Fibroblast of the aortic adventitia (primary cell): Measurements from ENCODE around the gene TMX4. TPM values are rescaled to one million over a fixed set of nuclear protein-coding genes. Genes with fewer than 3 reads are reported as not detected.

Experiments
- DNase-seq: peaks from one replicate; pipeline ENCODE4 v3.0.0-alpha.2; 2010; ENCODE audit warnings: low read depth
- H3K4me3 ChIP-seq: 2 replicates; pipeline ENCODE4 v1.5.1; 2011; ENCODE audit warnings: low read depth, mild to moderate bottlenecking, control low read depth, low read length, moderate library complexity
- total RNA-seq: library from RNA; depleted of rRNA; stranded (reverse); fragments of >200 nt; gene quantifications from 2 replicates; pipeline ENCODE4 v1.2.3, GENCODE V29; 2012; ENCODE audit warnings: low replicate concordance
- TF ChIP-seq, protein P1 (sequence below): IDR thresholded peaks from 2 replicates; pipeline ENCODE4 v1.5.1; 2011; ENCODE audit warnings: mild to moderate bottlenecking, low read length, control low read depth, inconsistent platforms; ENCODE audit not compliant: insufficient read depth

Gene TMX4
- total RNA-seq, 1 donor, result 54.6 TPM

DNA sequence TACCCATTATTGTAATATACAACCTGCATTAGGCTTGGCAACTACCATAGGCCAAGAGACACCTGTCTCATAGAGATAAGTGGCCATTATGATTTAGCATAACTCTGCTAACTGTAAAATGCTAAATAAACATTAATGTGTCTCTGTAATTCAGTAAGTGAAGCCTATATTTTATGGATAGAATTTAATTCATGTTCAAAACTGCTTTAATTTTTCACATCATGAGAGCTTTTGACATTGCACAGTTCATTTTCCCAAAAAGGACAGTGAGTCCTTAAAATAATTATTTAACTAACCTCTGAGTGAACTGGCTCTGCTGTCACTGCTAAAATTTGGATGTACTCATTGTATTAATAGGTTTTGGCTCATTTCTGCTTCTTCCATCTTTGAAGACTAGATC lies 41.4 kb upstream of the TMX4 start:
- H3K4me3 ChIP-seq, result no peak overlapping the region
- DNase-seq, result no peak
- TF ChIP-seq, protein P1, sequence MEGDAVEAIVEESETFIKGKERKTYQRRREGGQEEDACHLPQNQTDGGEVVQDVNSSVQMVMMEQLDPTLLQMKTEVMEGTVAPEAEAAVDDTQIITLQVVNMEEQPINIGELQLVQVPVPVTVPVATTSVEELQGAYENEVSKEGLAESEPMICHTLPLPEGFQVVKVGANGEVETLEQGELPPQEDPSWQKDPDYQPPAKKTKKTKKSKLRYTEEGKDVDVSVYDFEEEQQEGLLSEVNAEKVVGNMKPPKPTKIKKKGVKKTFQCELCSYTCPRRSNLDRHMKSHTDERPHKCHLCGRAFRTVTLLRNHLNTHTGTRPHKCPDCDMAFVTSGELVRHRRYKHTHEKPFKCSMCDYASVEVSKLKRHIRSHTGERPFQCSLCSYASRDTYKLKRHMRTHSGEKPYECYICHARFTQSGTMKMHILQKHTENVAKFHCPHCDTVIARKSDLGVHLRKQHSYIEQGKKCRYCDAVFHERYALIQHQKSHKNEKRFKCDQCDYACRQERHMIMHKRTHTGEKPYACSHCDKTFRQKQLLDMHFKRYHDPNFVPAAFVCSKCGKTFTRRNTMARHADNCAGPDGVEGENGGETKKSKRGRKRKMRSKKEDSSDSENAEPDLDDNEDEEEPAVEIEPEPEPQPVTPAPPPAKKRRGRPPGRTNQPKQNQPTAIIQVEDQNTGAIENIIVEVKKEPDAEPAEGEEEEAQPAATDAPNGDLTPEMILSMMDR, result no peak

DNA sequence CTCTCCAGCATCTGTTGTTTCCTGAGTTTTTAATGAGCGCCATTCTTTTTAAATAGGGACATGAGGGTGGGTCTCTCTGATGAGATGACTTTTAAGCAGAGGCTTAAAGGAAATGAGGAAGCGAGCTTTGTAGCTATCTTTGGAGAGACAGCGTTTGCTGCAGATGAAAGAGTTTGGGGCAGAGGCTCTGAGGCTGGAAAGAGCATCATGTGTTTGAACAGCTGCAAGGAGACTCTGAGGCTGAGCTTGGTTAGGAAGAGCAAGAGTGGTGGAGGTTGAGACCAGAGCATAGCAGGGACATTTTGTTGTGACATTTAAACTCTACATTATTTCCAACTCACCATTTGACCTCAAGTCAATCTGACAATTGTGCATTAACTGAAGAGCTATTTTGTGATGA lies 38.3 kb upstream of the TMX4 start:
- no peak for DNase-seq
- H3K4me3 ChIP-seq, result no peak overlapping the region
- TF ChIP-seq, protein P1, result no peak

DNA sequence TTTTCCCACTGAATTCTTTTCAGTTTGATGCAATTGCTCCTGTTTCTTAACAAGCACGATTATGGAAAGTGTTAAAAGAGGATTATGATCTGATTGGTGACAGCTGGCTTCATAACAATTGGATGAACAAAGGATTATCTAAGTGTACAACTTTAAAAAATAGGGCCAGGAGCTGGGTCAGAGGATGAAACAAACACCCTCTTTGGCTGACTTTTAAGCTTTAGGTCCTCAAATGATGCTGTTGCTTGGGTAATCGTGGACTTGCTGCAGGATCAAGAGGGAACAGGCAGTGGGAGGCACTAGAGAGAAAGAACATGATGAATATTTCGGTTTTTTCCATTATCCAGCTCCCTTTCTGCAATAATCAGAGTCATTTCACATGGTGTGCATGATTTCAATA lies 35.5 kb upstream of the TMX4 start:
- no peak overlapping the region for H3K4me3 ChIP-seq
- no peak for DNase-seq
- TF ChIP-seq, protein P1, result no peak

DNA sequence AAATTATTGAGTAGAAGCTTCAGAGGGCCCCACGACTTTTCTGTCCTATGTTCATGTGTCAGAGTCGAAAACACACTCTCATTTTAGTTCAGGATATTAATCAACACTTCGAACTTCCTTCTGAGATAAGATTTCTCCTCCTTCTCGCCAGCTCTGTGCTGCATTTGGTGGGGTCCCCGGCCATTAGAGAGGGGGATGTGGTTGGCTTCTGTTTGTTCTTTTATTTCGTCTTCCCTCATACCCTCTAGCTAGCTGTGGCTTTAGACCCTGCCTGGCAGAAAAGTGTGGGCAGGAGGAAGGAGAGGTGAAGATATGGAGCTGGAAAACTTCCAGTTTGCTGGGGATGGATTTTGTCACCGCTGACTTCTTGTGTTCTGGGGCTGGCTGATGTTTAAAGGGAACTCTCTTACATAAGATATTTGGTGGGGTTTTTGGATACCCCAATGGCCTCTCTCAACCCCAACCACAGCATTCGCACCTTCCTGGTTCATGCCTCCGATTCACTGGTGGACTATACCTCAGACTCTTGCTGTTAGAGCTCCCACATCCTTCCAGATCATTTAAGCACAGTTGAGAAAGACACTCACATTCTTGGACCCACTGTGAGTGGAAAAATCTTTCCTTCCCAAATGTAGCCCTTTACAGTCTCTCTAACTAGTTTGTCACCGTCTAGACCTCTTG lies 30.7 kb upstream of the TMX4 start:
- TF ChIP-seq, protein P1, result no peak
- no peak for DNase-seq

DNA sequence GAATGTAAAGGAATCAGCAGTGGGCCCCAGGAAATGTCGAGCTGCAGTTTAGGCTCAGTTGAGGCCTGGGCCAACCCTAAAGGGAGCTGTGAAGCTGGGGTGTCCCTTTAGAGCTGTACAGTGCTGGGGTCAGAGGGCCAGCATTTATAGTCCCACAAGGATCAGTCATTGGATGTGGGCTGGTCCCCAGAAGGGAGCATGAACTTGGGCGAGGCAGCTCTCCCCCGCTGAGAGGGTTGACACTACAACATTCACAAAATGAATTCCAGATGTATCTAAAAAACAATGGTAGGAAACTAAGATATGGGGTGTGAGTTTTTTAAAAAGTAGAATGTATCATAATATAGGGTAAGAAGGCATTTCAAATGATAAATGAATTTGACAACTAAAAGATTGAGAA lies 29.7 kb upstream of the TMX4 start:
- TF ChIP-seq, protein P1, result no peak
- DNase-seq, result peak; percentile 26
- H3K4me3 ChIP-seq, result no peak overlapping the region

More for the DNA sequence above, 30.7 kb upstream of the TMX4 start:
- H3K4me3 ChIP-seq, result no peak overlapping the region

DNA sequence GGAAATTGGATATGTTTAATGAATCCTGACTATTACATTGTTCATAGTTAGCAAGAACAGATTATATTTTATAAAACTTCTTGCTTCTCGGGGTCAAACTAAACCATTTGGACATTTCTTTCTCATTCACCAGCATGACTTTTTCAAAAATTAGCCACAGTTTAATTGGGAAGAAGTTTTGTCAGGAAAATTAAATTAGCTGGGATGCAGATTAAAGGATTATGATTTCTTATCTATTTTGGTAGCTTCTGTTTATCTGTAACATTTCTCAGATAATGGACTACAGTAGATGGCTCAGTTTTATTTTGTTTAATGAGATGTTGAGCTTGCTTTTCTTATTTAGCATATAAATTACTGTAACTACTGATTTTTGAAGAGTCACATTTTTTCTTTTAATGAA lies 26.4 kb upstream of the TMX4 start:
- DNase-seq, result no peak
- H3K4me3 ChIP-seq, result no peak overlapping the region
- TF ChIP-seq, protein P1, result no peak
